Endometrium (tissue), 2 donors: ENCODE results near the gene STXBP6.
"Not testable (repeated sequence)": the region's sequence is repeated elsewhere in the genome, so short reads cannot be mapped to it uniquely, and the experiment has no call there.

Experiments used
- FAIRE-seq: peaks from 2 replicates; lab custom pipeline; 2012; peaks lifted over from hg19 to GRCh38; lab: Jason Lieb, UNC
- donor health status: control.
- donor health status: control.

The STXBP6 gene

GRCh38 chr14:24954700-24955037 is 95.3 kb downstream of the STXBP6 start:
- FAIRE-seq = no peak

- no peak for FAIRE-seq
Observed at GRCh38 chr14:24954037-24954699, 95.8 kb downstream of the STXBP6 start.

GRCh38 chr14:24952851-24953666 is 96.9 kb downstream of the STXBP6 start:
- no peak for FAIRE-seq

- FAIRE-seq = no peak
Observed at GRCh38 chr14:24948261-24948847, 101.6 kb downstream of the STXBP6 start.

- no peak for FAIRE-seq
Observed at GRCh38 chr14:24947131-24947530, 102.8 kb downstream of the STXBP6 start.

- peak; percentile 8 for FAIRE-seq
Observed at GRCh38 chr14:24944800-24945199, 105.1 kb downstream of the STXBP6 start.

- FAIRE-seq = no peak
Observed at GRCh38 chr14:24943024-24943423, 106.9 kb downstream of the STXBP6 start.

- no peak for FAIRE-seq
Observed at GRCh38 chr14:24941719-24942118, 108.2 kb downstream of the STXBP6 start.

- FAIRE-seq = no peak
Observed at GRCh38 chr14:24940213-24940783, 109.6 kb downstream of the STXBP6 start.

- no peak for FAIRE-seq
Observed at GRCh38 chr14:24938593-24938992, 111.4 kb downstream of the STXBP6 start.

- no peak for FAIRE-seq
Observed at GRCh38 chr14:24937300-24937699, 112.6 kb downstream of the STXBP6 start.

- FAIRE-seq = not testable (repeated sequence)
Observed at GRCh38 chr14:24936773-24937172, 113.2 kb downstream of the STXBP6 start.

GRCh38 chr14:24935796-24936195 is 114.2 kb downstream of the STXBP6 start:
- FAIRE-seq = peak; percentile 83

GRCh38 chr14:24928386-24928900 is 121.5 kb downstream of the STXBP6 start:
- FAIRE-seq = no peak

GRCh38 chr14:24927809-24928208 is 122.1 kb downstream of the STXBP6 start:
- FAIRE-seq = no peak

- no peak for FAIRE-seq
Observed at GRCh38 chr14:24925771-24926374, 124.1 kb downstream of the STXBP6 start.

GRCh38 chr14:24924544-24924943 is 125.4 kb downstream of the STXBP6 start:
- FAIRE-seq = no peak

GRCh38 chr14:24921903-24922302 is 128.0 kb downstream of the STXBP6 start:
- no peak for FAIRE-seq

- FAIRE-seq = no peak
Observed at GRCh38 chr14:24920265-24921075, 129.5 kb downstream of the STXBP6 start.

- no peak for FAIRE-seq
Observed at GRCh38 chr14:24918822-24919221, 131.1 kb downstream of the STXBP6 start.

GRCh38 chr14:24915958-24916595 is 133.9 kb downstream of the STXBP6 start:
- FAIRE-seq = no peak
